ENCODE data around the gene GRAP.
A peak's percentile ranks its signal among the peaks of the same experiment; 100 is the strongest.

Gene GRAP

GRCh38 chr17:19011581-19011980, 35.2 kb downstream of the GRAP start:
- H3K4me3 ChIP-seq (replicated peaks in 1 of 2; ENCODE audit: low read depth in 2 of 2, low read length in 2 of 2): no peak overlapping the region
- no peak for DNase-seq (ENCODE audit: low read depth in 2 of 2)
- TF ChIP-seq, protein P1, sequence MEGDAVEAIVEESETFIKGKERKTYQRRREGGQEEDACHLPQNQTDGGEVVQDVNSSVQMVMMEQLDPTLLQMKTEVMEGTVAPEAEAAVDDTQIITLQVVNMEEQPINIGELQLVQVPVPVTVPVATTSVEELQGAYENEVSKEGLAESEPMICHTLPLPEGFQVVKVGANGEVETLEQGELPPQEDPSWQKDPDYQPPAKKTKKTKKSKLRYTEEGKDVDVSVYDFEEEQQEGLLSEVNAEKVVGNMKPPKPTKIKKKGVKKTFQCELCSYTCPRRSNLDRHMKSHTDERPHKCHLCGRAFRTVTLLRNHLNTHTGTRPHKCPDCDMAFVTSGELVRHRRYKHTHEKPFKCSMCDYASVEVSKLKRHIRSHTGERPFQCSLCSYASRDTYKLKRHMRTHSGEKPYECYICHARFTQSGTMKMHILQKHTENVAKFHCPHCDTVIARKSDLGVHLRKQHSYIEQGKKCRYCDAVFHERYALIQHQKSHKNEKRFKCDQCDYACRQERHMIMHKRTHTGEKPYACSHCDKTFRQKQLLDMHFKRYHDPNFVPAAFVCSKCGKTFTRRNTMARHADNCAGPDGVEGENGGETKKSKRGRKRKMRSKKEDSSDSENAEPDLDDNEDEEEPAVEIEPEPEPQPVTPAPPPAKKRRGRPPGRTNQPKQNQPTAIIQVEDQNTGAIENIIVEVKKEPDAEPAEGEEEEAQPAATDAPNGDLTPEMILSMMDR (IDR thresholded peaks at IDR 0.05; ENCODE audit: low read depth, low read length): no peak

DNA sequence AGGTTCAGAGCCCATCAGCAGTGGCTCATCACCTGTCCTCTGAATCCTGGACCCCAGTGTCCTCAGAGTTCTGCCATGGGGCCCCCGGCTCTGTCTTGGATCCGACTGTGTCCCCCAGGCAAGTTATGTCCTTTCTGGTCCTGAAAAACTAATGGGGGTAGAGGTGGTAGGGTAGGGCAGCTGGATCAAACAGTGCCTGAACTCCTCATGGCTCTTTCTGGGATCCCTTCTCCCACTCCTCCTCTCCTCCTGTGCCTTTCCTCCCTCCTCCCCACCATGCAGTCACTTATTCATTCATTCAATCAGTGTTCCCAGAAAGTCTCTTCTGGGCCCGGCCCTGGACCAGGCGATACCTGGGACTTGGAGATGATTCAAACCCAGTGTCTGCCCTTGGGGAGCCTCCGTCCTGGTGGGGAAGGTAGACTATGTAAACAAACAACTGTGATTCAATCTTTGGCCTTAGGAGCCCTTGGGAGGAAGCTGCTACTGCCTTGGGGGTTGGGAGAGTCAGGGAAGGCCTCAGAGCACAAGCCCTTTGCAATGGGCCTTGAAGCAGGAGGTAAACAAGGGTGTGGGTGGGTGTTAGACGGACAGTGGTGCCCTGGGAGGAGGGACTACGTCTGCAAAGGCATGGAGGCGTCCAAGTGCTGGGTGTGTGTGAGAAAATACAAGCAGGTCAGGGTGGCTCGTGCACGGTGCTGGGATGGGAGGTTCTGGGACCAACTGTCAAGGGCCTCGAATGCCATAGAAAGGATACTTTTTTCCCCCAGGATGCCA, 35.8 kb downstream of the GRAP start:
- no peak overlapping the region for H3K4me3 ChIP-seq (replicated peaks in 1 of 2; ENCODE audit: low read depth in 2 of 2, low read length in 2 of 2)
- TF ChIP-seq, protein P1 (IDR thresholded peaks at IDR 0.05; ENCODE audit: low read depth, low read length): no peak
- peak; percentile 24 to 33 for DNase-seq (ENCODE audit: low read depth in 2 of 2)

DNA sequence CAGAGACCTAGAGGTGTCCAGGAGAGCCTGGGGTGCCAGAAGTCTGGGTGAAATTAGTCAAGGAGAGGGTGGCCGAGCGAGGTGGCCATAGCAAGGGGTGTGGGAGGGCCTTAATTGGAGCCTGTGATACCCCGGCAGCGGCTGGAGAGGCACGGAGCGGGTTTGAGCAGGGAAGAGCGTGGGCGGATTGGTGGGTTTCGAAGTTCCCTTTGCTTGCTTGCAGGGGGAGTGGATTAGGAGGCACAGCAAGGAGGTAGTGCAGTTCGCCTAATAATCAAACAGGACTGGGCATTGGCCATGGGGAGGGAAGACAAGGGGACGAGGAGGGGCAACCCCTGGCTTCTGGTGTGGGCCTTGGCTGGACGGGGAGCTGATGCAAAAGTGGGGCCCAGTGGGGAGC, 36.8 kb downstream of the GRAP start:
- DNase-seq (ENCODE audit: low read depth in 2 of 2): no peak
- no peak overlapping the region for H3K4me3 ChIP-seq (replicated peaks in 1 of 2; ENCODE audit: low read depth in 2 of 2, low read length in 2 of 2)
- TF ChIP-seq, protein P1 (IDR thresholded peaks at IDR 0.05; ENCODE audit: low read depth, low read length): no peak

- TF ChIP-seq, protein P1 (IDR thresholded peaks at IDR 0.05; ENCODE audit: low read depth, low read length): no peak
- no peak for DNase-seq (ENCODE audit: low read depth in 2 of 2)
- H3K4me3 ChIP-seq (replicated peaks in 1 of 2; ENCODE audit: low read depth in 2 of 2, low read length in 2 of 2): no peak overlapping the region
Measured at GRCh38 chr17:19006698-19007097, 40.1 kb downstream of the GRAP start.

DNA sequence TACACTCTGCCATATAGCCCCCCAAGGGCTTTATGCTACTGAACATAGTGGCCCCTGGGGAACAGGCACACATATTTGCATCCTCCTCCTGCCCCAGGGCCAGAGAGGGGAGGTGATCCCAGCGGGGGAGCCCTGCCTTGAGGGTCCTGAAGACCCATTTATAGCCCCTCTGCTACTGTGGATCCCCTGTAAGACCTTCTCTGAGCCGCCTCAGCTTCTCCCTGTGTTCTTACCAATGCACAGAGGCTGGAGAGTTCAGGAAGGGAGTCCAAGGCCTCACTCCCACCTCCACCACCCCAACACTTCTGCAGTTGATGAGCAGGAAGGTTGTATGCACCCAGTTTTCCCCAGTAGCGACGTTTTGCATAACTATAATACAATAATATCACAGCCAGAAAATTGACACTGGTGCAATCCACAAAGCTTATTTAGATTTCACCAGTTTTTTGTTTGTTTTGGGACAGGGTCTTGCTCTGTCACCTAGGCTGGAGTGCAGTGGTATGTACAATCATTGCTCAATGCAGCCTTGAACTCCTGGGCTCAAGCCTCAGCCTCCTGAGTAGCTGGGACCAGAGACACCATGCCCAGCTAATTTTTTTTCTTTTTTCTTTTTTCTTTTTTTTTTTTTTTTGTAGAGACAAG, 40.8 kb downstream of the GRAP start:
- TF ChIP-seq, protein P1 (IDR thresholded peaks at IDR 0.05; ENCODE audit: low read depth, low read length): no peak
- no peak overlapping the region for H3K4me3 ChIP-seq (replicated peaks in 1 of 2; ENCODE audit: low read depth in 2 of 2, low read length in 2 of 2)
- no peak for DNase-seq (ENCODE audit: low read depth in 2 of 2)

DNA sequence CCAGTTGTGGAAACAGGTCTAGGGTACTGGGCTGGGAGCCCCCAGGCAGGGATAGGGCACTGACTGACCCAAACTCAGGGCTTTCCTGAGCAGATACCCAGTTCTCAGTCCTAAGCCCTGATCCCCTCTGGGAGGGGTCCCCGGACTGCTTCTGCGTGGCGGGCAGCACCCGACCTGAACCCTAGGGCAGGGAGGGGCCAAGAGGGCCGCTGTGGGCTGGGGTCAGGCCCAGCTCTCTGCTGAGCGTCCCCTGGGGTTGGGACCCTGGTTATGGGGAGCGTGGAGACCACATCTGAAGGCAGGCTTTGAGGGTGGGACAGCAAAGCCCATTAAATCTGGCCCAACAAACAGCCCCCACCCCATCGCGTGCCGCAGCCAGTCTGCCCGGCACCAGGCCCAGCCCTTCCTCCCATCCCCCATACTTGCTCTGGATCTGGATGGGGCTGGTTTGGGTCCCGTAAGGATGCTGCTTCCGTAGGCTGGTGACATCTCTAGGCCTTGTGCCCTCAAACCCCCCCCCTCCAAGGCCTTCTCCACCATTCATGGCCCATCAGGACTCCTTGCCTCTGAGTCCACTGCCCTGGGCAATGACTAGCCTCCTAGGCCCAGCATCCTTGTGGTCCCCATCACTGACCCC, 41.5 kb downstream of the GRAP start:
- DNase-seq (ENCODE audit: low read depth in 2 of 2): no peak
- TF ChIP-seq, protein P1 (IDR thresholded peaks at IDR 0.05; ENCODE audit: low read depth, low read length): no peak
- no peak overlapping the region for H3K4me3 ChIP-seq (replicated peaks in 1 of 2; ENCODE audit: low read depth in 2 of 2, low read length in 2 of 2)
